ENCODE measurements around the gene ARHGAP27. TPM values are rescaled to one million over a fixed set of nuclear protein-coding genes. Genes with fewer than 3 reads are reported as not detected.

ARHGAP27 gene
- total RNA-seq, 4 donors from 2014 or later, result 31.5 to 38.6 (median 33.1) TPM

DNA sequence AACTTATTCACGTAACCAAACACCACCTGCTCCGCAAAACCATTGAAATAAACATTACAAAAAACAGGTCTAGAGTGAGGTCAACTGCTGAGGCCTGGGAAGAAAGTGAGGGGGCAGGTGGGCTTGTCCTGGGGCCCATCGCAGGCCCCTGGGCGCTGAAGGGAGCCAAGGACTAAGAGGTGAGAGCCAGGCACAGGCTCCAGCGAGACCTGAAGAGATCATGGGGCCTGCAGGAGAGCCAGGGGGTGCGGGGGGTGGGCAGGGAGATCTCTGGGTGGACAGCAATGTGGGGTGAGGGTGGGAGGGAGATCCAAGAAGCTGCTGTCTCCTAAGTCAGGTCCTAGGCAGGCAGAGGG, 7.9 kb downstream of the ARHGAP27 start:
- Histone ChIP-seq H3K27me3 (no peaks in the 10 kb centered on the region), H3K4me1 (peaks cover 16 to 41% of the 10 kb centered on the region in 2 donors), H3K9me3 (no peaks in the 10 kb centered on the region), H3K4me3 (replicated peaks in 1 of 3) (peak overlapping the region in 1 of 3 donors; percentile 15), H3K27ac (peak overlapping the region; percentile 63 to 86 (median 83)), H3K36me3 (no peaks in the 10 kb centered on the region)
- TF ChIP-seq POLR2A (IDR thresholded peaks at IDR 0.05) (no peak), CTCF (IDR thresholded peaks at IDR 0.05) (no peak)
- no peak for DNase-seq
- WGBS, 2 donors, result 81 to 82% methylated on average over 6 of the region's 6 CpGs
- intact Hi-C loops (cut with DNase I), result no loop called here

DNA sequence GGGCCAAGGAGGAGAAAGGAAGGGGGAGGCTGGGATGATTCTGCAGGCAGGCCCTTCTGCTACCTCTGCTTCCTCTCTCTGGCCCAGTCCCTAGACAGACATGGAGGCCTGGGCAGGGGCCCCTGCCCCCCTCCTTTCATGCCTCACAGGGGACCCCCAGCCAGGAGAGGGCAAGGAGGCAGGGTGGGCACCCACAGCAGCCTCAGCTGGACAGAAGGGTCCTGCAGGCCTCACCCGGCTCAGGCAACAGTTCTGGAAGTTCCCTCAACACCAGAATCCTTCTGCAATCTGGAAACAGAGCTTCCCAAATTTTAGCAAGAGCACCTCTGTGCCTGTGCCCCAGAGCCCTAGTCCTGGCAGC, 8.7 kb downstream of the ARHGAP27 start:
- no peak overlapping the region for H3K27ac ChIP-seq
- no peak for DNase-seq
- WGBS, 2 donors, result 80% methylated on average over 1 of the region's 1 CpG; no CpG with 5 or more reads in 1 of the 2 donors

GRCh38 chr17:45423304-45423974, 9.2 kb downstream of the ARHGAP27 start:
- H3K27ac ChIP-seq, result no peak overlapping the region
- no peaks in the 10 kb centered on the region for H3K27me3 ChIP-seq
- no peaks in the 10 kb centered on the region for H3K36me3 ChIP-seq
- H3K4me3 ChIP-seq (replicated peaks in 1 of 3), result no peak overlapping the region
- H3K9me3 ChIP-seq, result no peaks in the 10 kb centered on the region
- no peak for DNase-seq
- peaks cover 14 to 37% of the 10 kb centered on the region in 2 donors for H3K4me1 ChIP-seq
- intact Hi-C loops (cut with DNase I), result no loop called here
- WGBS, 2 donors, result 80 to 89% methylated on average over 8 of the region's 8 CpGs
- TF ChIP-seq POLR2A (IDR thresholded peaks at IDR 0.05) (no peak), CTCF (IDR thresholded peaks at IDR 0.05) (no peak)

More for the DNA sequence above, 8.7 kb downstream of the ARHGAP27 start:
- Histone ChIP-seq H3K9me3 (no peaks in the 10 kb centered on the region), H3K27me3 (no peaks in the 10 kb centered on the region), H3K36me3 (no peaks in the 10 kb centered on the region), H3K4me1 (peaks cover 16 to 37% of the 10 kb centered on the region in 2 donors), H3K4me3 (replicated peaks in 1 of 3) (no peak overlapping the region)
- TF ChIP-seq CTCF (IDR thresholded peaks at IDR 0.05) (no peak), POLR2A (IDR thresholded peaks at IDR 0.05) (no peak)
- intact Hi-C loops (cut with DNase I), result no loop called here

GRCh38 chr17:45414990-45415881, 17.4 kb downstream of the ARHGAP27 start:
- H3K4me3 ChIP-seq (replicated peaks in 1 of 3), result no peak overlapping the region
- peaks cover 9 to 40% of the 10 kb centered on the region in 2 donors for H3K4me1 ChIP-seq
- no peaks in the 10 kb centered on the region for H3K36me3 ChIP-seq
- TF ChIP-seq POLR2A (IDR thresholded peaks at IDR 0.05) (no peak), CTCF (IDR thresholded peaks at IDR 0.05) (no peak)
- DNase-seq, result peak; percentile 74 to 80
- intact Hi-C loops (cut with DNase I), result no loop called here
- no peak overlapping the region for H3K27ac ChIP-seq
- WGBS, 2 donors, result 55 to 65% methylated on average over 10 of the region's 10 CpGs
- H3K27me3 ChIP-seq, result no peaks in the 10 kb centered on the region
- H3K9me3 ChIP-seq, result no peaks in the 10 kb centered on the region

- Histone ChIP-seq H3K36me3 (no peaks in the 10 kb centered on the region), H3K27ac (no peak overlapping the region), H3K27me3 (no peaks in the 10 kb centered on the region), H3K9me3 (no peaks in the 10 kb centered on the region), H3K4me3 (replicated peaks in 1 of 3) (no peak overlapping the region), H3K4me1 (peaks cover 20 to 52% of the 10 kb centered on the region in 2 donors)
- 89 to 93% methylated on average over 5 to 9 of the region's 9 CpGs for WGBS, 2 donors
- DNase-seq, result no peak
- intact Hi-C loops (cut with DNase I), result no loop called here
- TF ChIP-seq CTCF (IDR thresholded peaks at IDR 0.05), result no peak
- TF ChIP-seq POLR2A (IDR thresholded peaks at IDR 0.05), result no peak
These were observed 19.2 kb downstream of the ARHGAP27 start for GRCh38 chr17:45413498-45413923.
